Measurements from ENCODE around the gene FAM124A. TPM values are rescaled to one million over a fixed set of nuclear protein-coding genes. Genes with fewer than 3 reads are reported as not detected.

Gene FAM124A
- total and polyA plus RNA-seq, 2 of the 8 experiments (the other 6 are each of a cell fraction or from before 2014, with no cell fraction given) = 40.7 to 49.9 TPM

DNA sequence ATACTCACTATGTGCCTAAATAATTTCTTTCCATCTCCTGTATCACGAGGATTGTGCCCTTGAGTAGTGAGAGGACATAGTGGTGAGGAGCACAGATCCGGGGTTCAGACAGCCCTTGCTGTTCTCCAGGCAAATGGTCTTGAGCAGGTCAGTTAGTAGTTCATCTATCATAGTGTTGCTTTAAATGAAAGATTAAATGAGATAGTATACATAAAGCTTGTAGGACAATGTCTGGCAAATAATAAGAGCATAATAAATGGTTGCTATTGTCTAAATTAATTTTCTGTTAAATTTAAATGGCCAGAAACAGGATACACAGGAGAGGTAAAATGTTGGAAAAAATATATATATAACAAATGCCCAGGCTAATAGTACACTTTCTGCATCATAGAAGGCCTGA, 23.4 kb downstream of the FAM124A start:
- no peak overlapping the region; a peak in 1 of 8 replicates for H3K4me3 ChIP-seq (ENCODE audit: extremely low read depth in 1 of 4, insufficient read depth in 2 of 4, low read depth in 3 of 4, low read length in 4 of 4)
- H2BK20ac ChIP-seq (ENCODE audit: low read length) = no peak overlapping the region
- H2AK5ac ChIP-seq (ENCODE audit: low read depth, low read length) = no peak overlapping the region
- no peak overlapping the region for H2BK120ac ChIP-seq (replicated peaks; ENCODE audit: low read depth, low read length)
- no peaks in the 10 kb centered on the region for H3K9me3 ChIP-seq (ENCODE audit: insufficient read depth in 2 of 2, low read depth in 1 of 2, low read length in 1 of 2)
- H3K27ac ChIP-seq (ENCODE audit: low read depth, low read length) = no peak overlapping the region
- CTCF ChIA-PET (ENCODE audit: partially characterized antibody) = interaction anchor here (0.7 to 4.9 kb wide), 12 partner anchors 8 to 476 kb away, joined by 3 to 28 read pairs (median 6); no protein-coding TSS in a partner anchor
- peaks cover 0 to 47% of the 10 kb centered on the region in 2 experiments; a peak in 2 of 4 replicates for H3K79me2 ChIP-seq (ENCODE audit: control insufficient read depth in 1 of 2, insufficient read depth in 2 of 2, low read length in 2 of 2)
- H3K4me1 ChIP-seq (replicated peaks in 1 of 4; ENCODE audit: control insufficient read depth in 3 of 4, insufficient read depth in 4 of 4, low read length in 3 of 4) = peaks cover 23 to 47% (median 42%) of the 10 kb centered on the region in 4 experiments
- DNase-seq (ENCODE audit: low read depth in 1 of 2, low spot score in 2 of 2) (peak in 1 of 2 experiments; percentile 10), FAIRE-seq (no peak)
- no peaks in the 10 kb centered on the region for H3K23me2 ChIP-seq (ENCODE audit: low read depth, low read length)
- H3K14ac ChIP-seq (ENCODE audit: insufficient read length) = no peak overlapping the region
- H2BK12ac ChIP-seq (ENCODE audit: low read depth, low read length) = no peak overlapping the region
- H3K56ac ChIP-seq (replicated peaks; ENCODE audit: insufficient read length, low read depth, low read length) = no peak overlapping the region
- H4K91ac ChIP-seq (replicated peaks; ENCODE audit: insufficient read length, low read length) = no peak overlapping the region
- POLR2A ChIA-PET (ENCODE audit: partially characterized antibody) = interaction anchor here (0.9 to 8.3 kb wide), 23 partner anchors 10 to 103 kb away, joined by 3 to 110 read pairs (median 7); no protein-coding TSS in a partner anchor
- no peak overlapping the region for H2AFZ ChIP-seq (ENCODE audit: low read length)
- H2BK15ac ChIP-seq (ENCODE audit: low read length) = no peak overlapping the region
- 97% methylated on average over 2 of the region's 2 CpGs; no CpG with 5 or more reads in 1 of the 2 experiments for WGBS, 2 experiments (ENCODE audit: extremely low coverage in 1 of 2, insufficient coverage in 1 of 2, insufficient read length in 1 of 2, insufficient replicate concordance in 2 of 2, low coverage in 1 of 2, low lambda C conversion rate in 2 of 2, missing lambda C conversion rate in 1 of 2)
- H4K20me1 ChIP-seq (replicated peaks in 1 of 2; ENCODE audit: control insufficient read depth in 1 of 2, insufficient read depth in 2 of 2, low read length in 2 of 2) = peaks cover 0 to 1% of the 10 kb centered on the region in 2 experiments
- H3K27me3 ChIP-seq (replicated peaks in 1 of 4; ENCODE audit: control insufficient read depth in 3 of 4, extremely low read depth in 1 of 4, insufficient read depth in 3 of 4, low read length in 3 of 4) = no peaks in the 10 kb centered on the region
- peaks cover 0 to 18% (median 3%) of the 10 kb centered on the region in 4 experiments; a peak in 2 of 8 replicates for H3K36me3 ChIP-seq (ENCODE audit: control insufficient read depth in 2 of 4, insufficient read depth in 4 of 4, low read length in 3 of 4)
- no peak overlapping the region for H2BK5ac ChIP-seq (ENCODE audit: low read depth, low read length)
- H3K79me1 ChIP-seq (ENCODE audit: low read depth, low read length) = peaks cover 4% of the 10 kb centered on the region
- no peak overlapping the region for H3K23ac ChIP-seq (ENCODE audit: insufficient read length)
- H3K18ac ChIP-seq (ENCODE audit: extremely low read depth, low read length) = no peak overlapping the region
- H4K8ac ChIP-seq (ENCODE audit: extremely low read depth, insufficient read depth, low read length) = no peak overlapping the region
- no peak overlapping the region for H3K4ac ChIP-seq (replicated peaks; ENCODE audit: insufficient read length, low read depth, low read length)
- H3K9ac ChIP-seq (replicated peaks in 1 of 4; ENCODE audit: extremely low read depth in 1 of 4, low read depth in 3 of 4, low read length in 3 of 4) = no peak overlapping the region
- H4K5ac ChIP-seq (ENCODE audit: insufficient read length, low read depth, low read length) = peak overlapping the region; percentile 10
- H3K4me2 ChIP-seq (ENCODE audit: insufficient read depth in 1 of 2, low read depth in 2 of 2, low read length in 2 of 2) = peak overlapping the region in 1 of 2 experiments; percentile 66; a peak in 1 of 4 replicates
- no peak for TF ChIP-seq CEBPB (IDR thresholded peaks at IDR 0.05; ENCODE audit: low read depth, low read length)
- no peak for TF ChIP-seq JUN (IDR thresholded peaks at IDR 0.05; ENCODE audit: low read depth, low read length)
- TF ChIP-seq BACH1 (IDR thresholded peaks at IDR 0.05; ENCODE audit: low read length) = no peak
- no peak for TF ChIP-seq BCL11A (IDR thresholded peaks at IDR 0.05; ENCODE audit: low read depth in 2 of 2, low read length in 2 of 2)
- TF ChIP-seq SAP30 (IDR thresholded peaks at IDR 0.05; ENCODE audit: insufficient read depth, insufficient replicate concordance, low read length) = no peak
- TF ChIP-seq, protein P1, sequence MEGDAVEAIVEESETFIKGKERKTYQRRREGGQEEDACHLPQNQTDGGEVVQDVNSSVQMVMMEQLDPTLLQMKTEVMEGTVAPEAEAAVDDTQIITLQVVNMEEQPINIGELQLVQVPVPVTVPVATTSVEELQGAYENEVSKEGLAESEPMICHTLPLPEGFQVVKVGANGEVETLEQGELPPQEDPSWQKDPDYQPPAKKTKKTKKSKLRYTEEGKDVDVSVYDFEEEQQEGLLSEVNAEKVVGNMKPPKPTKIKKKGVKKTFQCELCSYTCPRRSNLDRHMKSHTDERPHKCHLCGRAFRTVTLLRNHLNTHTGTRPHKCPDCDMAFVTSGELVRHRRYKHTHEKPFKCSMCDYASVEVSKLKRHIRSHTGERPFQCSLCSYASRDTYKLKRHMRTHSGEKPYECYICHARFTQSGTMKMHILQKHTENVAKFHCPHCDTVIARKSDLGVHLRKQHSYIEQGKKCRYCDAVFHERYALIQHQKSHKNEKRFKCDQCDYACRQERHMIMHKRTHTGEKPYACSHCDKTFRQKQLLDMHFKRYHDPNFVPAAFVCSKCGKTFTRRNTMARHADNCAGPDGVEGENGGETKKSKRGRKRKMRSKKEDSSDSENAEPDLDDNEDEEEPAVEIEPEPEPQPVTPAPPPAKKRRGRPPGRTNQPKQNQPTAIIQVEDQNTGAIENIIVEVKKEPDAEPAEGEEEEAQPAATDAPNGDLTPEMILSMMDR (IDR thresholded peaks at IDR 0.05; ENCODE audit: control extremely low read depth in 1 of 3, insufficient read depth in 1 of 3, low read depth in 1 of 3, low read length in 3 of 3) = no peak
- no peak for TF ChIP-seq KDM5A (IDR thresholded peaks at IDR 0.05; ENCODE audit: low read length)
- TF ChIP-seq KDM1A (IDR thresholded peaks at IDR 0.05; ENCODE audit: borderline replicate concordance, low read length) = no peak
- no peak for TF ChIP-seq MAFK (IDR thresholded peaks at IDR 0.05; ENCODE audit: low read depth, low read length)

Data from H1 (cell line).